Skeletal muscle tissue (tissue), 4 donors: Measurements from ENCODE around the gene BOLL. TPM values are rescaled to one million over a fixed set of nuclear protein-coding genes. Genes with fewer than 3 reads are reported as not detected.
"Not testable (repeated sequence)": the region's sequence is repeated elsewhere in the genome, so short reads cannot be mapped to it uniquely, and the experiment has no call there.

Source experiments
- H3K27ac ChIP-seq: one replicate; pipeline ENCODE4 v1.7.0; 2013; ENCODE audit warnings: mild to moderate bottlenecking, low read depth, low read length, inconsistent platforms
- H3K27me3 ChIP-seq, 3 donors: one replicate each; pipeline ENCODE4 v1.7.0; 2013; ENCODE audit warnings: low read length in 3 of 3; ENCODE audit not compliant: control insufficient read depth in 3 of 3, insufficient read depth in 3 of 3
- H3K36me3 ChIP-seq, 3 donors: one replicate each; pipeline ENCODE4 v1.7.0; 2013; ENCODE audit warnings: low read length in 3 of 3; ENCODE audit not compliant: control insufficient read depth in 3 of 3, insufficient read depth in 3 of 3
- H3K4me1 ChIP-seq, 3 donors: one replicate each; pipeline ENCODE4 v1.7.0; 2013; ENCODE audit warnings: low read length in 3 of 3, mild to moderate bottlenecking in 3 of 3; ENCODE audit not compliant: control insufficient read depth in 3 of 3, insufficient read depth in 3 of 3
- H3K4me3 ChIP-seq, 3 donors: one replicate each; pipeline ENCODE4 v1.7.0; 2013; ENCODE audit warnings: low read length in 3 of 3
- H3K9ac ChIP-seq, 3 donors: one replicate each; pipeline ENCODE4 v1.7.0; 2013; ENCODE audit warnings: low read length in 3 of 3, mild to moderate bottlenecking in 3 of 3, moderate library complexity in 2 of 3, low read depth in 1 of 3
- H3K9me3 ChIP-seq, 3 donors: one replicate each; pipeline ENCODE4 v1.7.0; 2013; ENCODE audit warnings: low read length in 3 of 3; ENCODE audit not compliant: control insufficient read depth in 3 of 3
- total RNA-seq: library from RNA; depleted of rRNA; stranded (reverse); fragments of >200 nt; gene quantifications from one replicate; pipeline ENCODE4 v1.2.3, GENCODE V29; 2014
- donor health status: Osteomylitis.

The BOLL gene
- total RNA-seq, 1 donor from 2014 or later: 2.6 TPM

DNA sequence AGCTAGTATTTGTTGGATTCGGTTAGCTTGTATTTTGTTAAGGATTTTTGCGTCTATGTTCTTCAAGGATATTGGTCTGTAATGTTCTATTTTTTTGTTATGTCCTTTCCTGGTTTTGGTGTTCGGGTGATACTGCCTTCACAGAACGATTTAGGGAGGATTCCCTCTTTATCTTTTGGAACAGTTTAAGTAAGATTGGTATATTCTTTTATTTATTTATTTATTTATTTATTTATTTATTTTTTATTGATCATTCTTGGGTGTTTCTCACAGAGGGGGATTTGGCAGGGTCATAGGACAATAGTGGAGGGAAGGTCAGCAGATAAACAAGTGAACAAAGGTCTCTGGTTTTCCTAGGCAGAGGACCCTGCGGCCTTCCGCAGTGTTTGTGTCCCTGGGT is 89.9 kb downstream of the BOLL start:
- not testable (repeated sequence) for H3K27me3 ChIP-seq, H3K4me1 ChIP-seq

GRCh38 chr2:197677483-197677882 is 107.6 kb downstream of the BOLL start:
- H3K9me3 ChIP-seq: no peaks in the 10 kb centered on the region
- no peaks in the 10 kb centered on the region for H3K4me1 ChIP-seq
- H3K27me3 ChIP-seq: no peaks in the 10 kb centered on the region
- H3K4me3 ChIP-seq: no peak overlapping the region
- no peaks in the 10 kb centered on the region for H3K36me3 ChIP-seq
- no peak overlapping the region for H3K9ac ChIP-seq
- H3K27ac ChIP-seq: no peak overlapping the region

More for the DNA sequence above, 89.9 kb downstream of the BOLL start:
- H3K4me3 ChIP-seq, H3K9me3 ChIP-seq, H3K27ac ChIP-seq, H3K36me3 ChIP-seq, H3K9ac ChIP-seq: not testable (repeated sequence)

DNA sequence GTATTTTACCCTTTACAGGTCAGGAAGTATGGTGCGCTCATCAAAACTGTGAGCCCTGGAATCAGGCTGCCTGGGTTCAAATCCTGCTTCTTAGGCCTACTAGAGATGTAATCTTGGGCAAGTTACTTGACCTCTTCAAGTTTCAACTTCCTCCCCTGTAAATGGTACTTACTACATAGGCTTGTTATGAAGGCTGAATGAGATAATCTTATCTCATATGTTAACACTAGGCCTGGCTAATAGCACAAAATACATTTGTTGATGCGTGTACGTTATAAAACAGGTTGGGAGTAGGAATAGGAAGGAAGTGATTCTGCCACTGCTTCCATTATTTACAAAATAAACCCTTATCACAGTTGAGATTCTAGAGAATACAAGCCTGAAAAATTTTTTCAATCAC is 108.1 kb downstream of the BOLL start:
- Histone ChIP-seq H3K27me3 (no peaks in the 10 kb centered on the region), H3K27ac (no peak overlapping the region), H3K9ac (no peak overlapping the region), H3K36me3 (no peaks in the 10 kb centered on the region), H3K4me1 (no peaks in the 10 kb centered on the region), H3K4me3 (no peak overlapping the region), H3K9me3 (no peaks in the 10 kb centered on the region)

Other genes starting within 250 kb of the BOLL start
- 14.1 TPM for gene RFTN2, start 109.7 kb downstream of the BOLL start, total RNA-seq
- 4.2 TPM for gene MARS2, start 80.0 kb downstream of the BOLL start, total RNA-seq
- 12.5 TPM for gene PLCL1, start 19.3 kb upstream of the BOLL start, total RNA-seq